Endothelial cell of umbilical vein (primary cell): ENCODE measurements around the gene HIRA. TPM values are rescaled to one million over a fixed set of nuclear protein-coding genes. Genes with fewer than 3 reads are reported as not detected.

Experiments
- BruUV-seq: library from RNA; stranded (reverse); fragments of 400-500 nt; replicated peaks from 2 replicates; lab custom pipeline; 2021; lab: Mats Ljungman, UMichigan
- CTCF ChIA-PET: fragments of 300-600, 350-600 bp; sonication (Branson Sonifier 250); formaldehyde crosslinking; loops from one replicate; lab custom pipeline; 2021; ENCODE audit warnings: antibody characterized with exemption, inconsistent platforms; lab: Charles Lee
- POLR2A ChIA-PET: fragments of 300-600, 350-600 bp; sonication (Branson Sonifier 250); formaldehyde crosslinking; loops from one replicate; lab custom pipeline; 2021; ENCODE audit warnings: antibody characterized with exemption, inconsistent platforms; lab: Charles Lee
- DNase-seq: peaks from one replicate; pipeline ENCODE4 v3.0.0-alpha.2; 2011; ENCODE audit warnings: low read depth, low spot score
- FAIRE-seq: peaks from 2 replicates; lab custom pipeline; 2011; peaks lifted over from hg19 to GRCh38; lab: Jason Lieb, UNC
- H2AFZ ChIP-seq: 2 replicates; pipeline ENCODE4 v1.6.0; 2012; ENCODE audit warnings: low read depth, low read length, control low read depth, inconsistent platforms
- H3K27ac ChIP-seq: 2 replicates; pipeline ENCODE4 v1.5.1; 2011; ENCODE audit warnings: low read depth, mild to moderate bottlenecking, control low read depth, low read length, moderate library complexity; ENCODE audit not compliant: insufficient read depth
- H3K27me3 ChIP-seq, 2 experiments: 2 replicates each; pipeline versions ENCODE4 v1.6.0 to v1.6.1; 2011; ENCODE audit warnings: low read length in 2 of 2, mixed read lengths in 1 of 2; ENCODE audit not compliant: control insufficient read depth in 2 of 2, insufficient read depth in 2 of 2
- H3K36me3 ChIP-seq, 2 experiments: 2 replicates in 1 of 2; 3 replicates in 1 of 2; pipeline ENCODE4 v1.5.1; 2011; ENCODE audit warnings: low read length in 2 of 2, mild to moderate bottlenecking in 1 of 2, moderate library complexity in 1 of 2; ENCODE audit not compliant: control insufficient read depth in 2 of 2, insufficient read depth in 2 of 2; ENCODE audit errors: extremely low read depth in 1 of 2
- H3K4me1 ChIP-seq: 3 replicates; pipeline ENCODE4 v1.5.1; 2011; ENCODE audit warnings: mild to moderate bottlenecking, low read length; ENCODE audit not compliant: control insufficient read depth, insufficient read depth; ENCODE audit errors: extremely low read depth
- H3K4me2 ChIP-seq: 2 replicates; pipeline ENCODE4 v1.6.1; 2011; ENCODE audit warnings: low read length, control low read depth, mixed read lengths; ENCODE audit not compliant: insufficient read depth
- H3K4me3 ChIP-seq, 3 experiments: fragments of 200-600 bp in 1 of 3; sonication (generic), shearing (Covaris generic) in 1 of 3; replicated peaks in 1 of 3; 2 replicates each; pipeline ENCODE4 v1.5.1; 2011 to 2016; ENCODE audit warnings: control low read depth in 3 of 3, low read length in 3 of 3, mild to moderate bottlenecking in 2 of 3, inconsistent platforms in 1 of 3, low read depth in 1 of 3, moderate library complexity in 1 of 3; ENCODE audit not compliant: insufficient read depth in 1 of 3
- H3K79me2 ChIP-seq: 2 replicates; pipeline ENCODE4 v1.6.0; 2012; ENCODE audit warnings: low read length, inconsistent platforms; ENCODE audit not compliant: control insufficient read depth, insufficient read depth
- H3K9ac ChIP-seq: replicated peaks from 2 replicates; pipeline ENCODE3; 2011; ENCODE audit warnings: low read length, control low read depth; ENCODE audit not compliant: insufficient read depth; ENCODE audit errors: extremely low read depth
- H3K9me1 ChIP-seq: replicated peaks from 3 replicates; pipeline ENCODE4 v1.6.0; 2011; ENCODE audit warnings: mild to moderate bottlenecking, low read length; ENCODE audit not compliant: control insufficient read depth, insufficient read depth; ENCODE audit errors: extremely low read depth
- H3K9me3 ChIP-seq: replicated peaks from 2 replicates; pipeline ENCODE4 v1.5.1; 2012; ENCODE audit warnings: low read length, inconsistent platforms; ENCODE audit not compliant: control insufficient read depth, insufficient read depth
- H4K20me1 ChIP-seq: replicated peaks from 2 replicates; pipeline ENCODE3; 2011; ENCODE audit warnings: mild to moderate bottlenecking, low read length; ENCODE audit not compliant: control insufficient read depth, insufficient read depth; ENCODE audit errors: extremely low read depth
- EZH2 ChIP-seq: IDR thresholded peaks from 2 replicates; pipeline ENCODE4 v1.6.1; 2012; ENCODE audit warnings: borderline replicate concordance, low read depth, mild to moderate bottlenecking, moderate library complexity, low read length, inconsistent platforms; ENCODE audit not compliant: severe bottlenecking
- GATA2 ChIP-seq: IDR thresholded peaks from 2 replicates; pipeline ENCODE4 v1.7.0; 2011; ENCODE audit warnings: low read depth, mild to moderate bottlenecking, moderate library complexity, mixed read lengths, low read length; ENCODE audit not compliant: insufficient read length, insufficient read depth
- MAX ChIP-seq: IDR thresholded peaks from 2 replicates; pipeline ENCODE4 v1.6.1; 2011; ENCODE audit not compliant: insufficient read depth, insufficient read length
- POLR2A ChIP-seq: IDR thresholded peaks from 2 replicates; pipeline ENCODE4 v1.6.1; 2012; ENCODE audit warnings: low read depth, mild to moderate bottlenecking, control low read depth, low read length
- POLR2AphosphoS5 ChIP-seq: IDR thresholded peaks from 2 replicates; pipeline ENCODE4 v1.6.1; 2012; ENCODE audit warnings: low read depth, mild to moderate bottlenecking, control low read depth, low read length, moderate library complexity; ENCODE audit not compliant: insufficient read depth
- dilution Hi-C: fragments of 300-500 bp; cut with MboI; formaldehyde crosslinking; loops from one replicate; pipeline ENCODE4 v1.15.0; 2019; ENCODE audit warnings: low sequenced_read_pairs; ENCODE audit not compliant: extremely low pct_ligation_motif_present
- intact Hi-C: fragments of 100-400 bp; cut with micrococcal nuclease; formaldehyde crosslinking; loops from one replicate; pipeline ENCODE4 v1.10.0; 2022
- polyA plus RNA-seq, 4 experiments: library from polyadenylated mRNA; depleted of rRNA in 3 of 4; stranded (reverse) in 3 of 4; unstranded in 1 of 4; fragments of >200 nt; gene quantifications; 2 replicates each; pipeline versions ENCODE4 v1.2.1 to v1.2.3, GENCODE V29; 2011 to 2012; ENCODE audit warnings: missing spikeins in 1 of 4
- total RNA-seq: library from RNA; stranded (reverse); gene quantifications from 2 replicates; pipeline ENCODE4 v1.2.3, GENCODE V29; 2021

Gene HIRA
- total and polyA plus RNA-seq, 2 donors (not counting 3 experiments of a cell fraction or from before 2014, with no cell fraction given), result 17.3 to 27.7 TPM

- H3K9me1 ChIP-seq, result no peaks in the 10 kb centered on the region
- intact Hi-C loops (loop anchor here (10.0 kb wide), 1 partner anchor 342 kb away; no protein-coding TSS in a partner anchor), dilution Hi-C loops (no loop called here)
- H3K9ac ChIP-seq, result no peak overlapping the region
- DNase-seq, result no peak
- H3K4me3 ChIP-seq, result peak overlapping the region in 1 of 3 experiments; percentile 89
- H3K27me3 ChIP-seq, result peaks cover 2 to 5% of the 10 kb centered on the region in 2 experiments
- no TSS peak for BruUV-seq
- no peaks in the 10 kb centered on the region for H3K79me2 ChIP-seq
- H2AFZ ChIP-seq, result peak overlapping the region; percentile 99
- no peak overlapping the region for H3K27ac ChIP-seq
- ChIA-PET POLR2A (no interaction called here), CTCF (interaction anchor here (1.4 to 2.6 kb wide), 2 partner anchors 14 to 113 kb away, joined by 3 to 14 read pairs; partner anchors contain the start of gene SLC25A1)
- H3K4me2 ChIP-seq, result peak overlapping the region; percentile 81
- H3K9me3 ChIP-seq, result no peaks in the 10 kb centered on the region
- peaks cover 11% of the 10 kb centered on the region for H3K4me1 ChIP-seq
- no peak for TF ChIP-seq GATA2
- TF ChIP-seq MAX, result no peak
- no peaks in the 10 kb centered on the region for H4K20me1 ChIP-seq
- FAIRE-seq, result no peak
- no peaks in the 10 kb centered on the region for H3K36me3 ChIP-seq
Measured at GRCh38 chr22:19292458-19293230, 138.9 kb downstream of the HIRA start.

- no TSS peak for BruUV-seq
- POLR2A ChIA-PET, result interaction anchor here (1.0 kb wide), 1 partner anchor 112 kb away, joined by 5 read pairs; no protein-coding TSS in a partner anchor
Measured at GRCh38 chr22:19291580-19292457, 139.7 kb downstream of the HIRA start, which contains the start of gene CLTCL1. CLTCL1 (minus strand) TSS chr22:19291719; CDS start chr22:19291641, 78 bp downstream.

More at GRCh38 chr22:19291580-19292457, 139.7 kb downstream of the HIRA start, which contains the start of gene CLTCL1:
- H3K9me3 ChIP-seq, result no peaks in the 10 kb centered on the region
- peak within 1 kb of the TSS; percentile 78 to 89 (median 85) for H3K4me3 ChIP-seq
- DNase-seq, result peak; percentile 70
- TF ChIP-seq GATA2 (no peak), POLR2AphosphoS5 (peak; percentile 37), EZH2 (no peak), POLR2A (peak; percentile 46)
- H3K9ac ChIP-seq, result peak within 1 kb of the TSS; percentile 65
- H3K36me3 ChIP-seq, result no peaks in the 10 kb centered on the region
- H3K4me1 ChIP-seq, result peaks cover 11% of the 10 kb centered on the region
- CTCF ChIA-PET, result interaction anchor here (0.8 to 2.6 kb wide), 4 partner anchors 12 to 147 kb away, joined by 3 to 14 read pairs (median 4); partner anchors contain the start of genes ESS2 and SLC25A1
- FAIRE-seq, result no peak
- intact Hi-C loops (loop anchor here (10.0 kb wide), 1 partner anchor 343 kb away; no protein-coding TSS in a partner anchor), dilution Hi-C loops (no loop called here)
- no peaks in the 10 kb centered on the region for H3K79me2 ChIP-seq
- H3K27ac ChIP-seq, result no peak within 1 kb of the TSS
- no peaks in the 10 kb centered on the region for H3K9me1 ChIP-seq
- H4K20me1 ChIP-seq, result no peaks in the 10 kb centered on the region
- peaks cover 2 to 5% of the 10 kb centered on the region in 2 experiments for H3K27me3 ChIP-seq
- H2AFZ ChIP-seq, result peak within 1 kb of the TSS; percentile 99
- H3K4me2 ChIP-seq, result peak within 1 kb of the TSS; percentile 98
